DMS53 treated with DMSO at 0.1 percent for 48 hours (cell line): Measurements from ENCODE around the gene POLD2.

Experiments
- DNase-seq: peaks from one replicate; lab custom pipeline; 2025; ENCODE audit not compliant: unreplicated experiment; lab: John Stamatoyannopoulos, UW

Gene POLD2

GRCh38 chr7:44102846-44103565 lies 20.3 kb downstream of the POLD2 start:
- DNase-seq, result no peak

GRCh38 chr7:44101966-44102845 lies 21.1 kb downstream of the POLD2 start:
- no peak for DNase-seq

GRCh38 chr7:44101303-44101965 lies 21.9 kb downstream of the POLD2 start:
- DNase-seq, result no peak

- DNase-seq, result no peak
Observed at GRCh38 chr7:44100458-44101302, 22.7 kb downstream of the POLD2 start.

- DNase-seq, result no peak
Observed at GRCh38 chr7:44099669-44100068, 23.7 kb downstream of the POLD2 start.

- DNase-seq, result no peak
Observed at GRCh38 chr7:44098092-44099068, 25.0 kb downstream of the POLD2 start.

- DNase-seq, result no peak
Observed at GRCh38 chr7:44097064-44097932, 26.1 kb downstream of the POLD2 start.

GRCh38 chr7:44096326-44096881 lies 26.9 kb downstream of the POLD2 start:
- no peak for DNase-seq

- DNase-seq, result no peak
Observed at GRCh38 chr7:44095781-44096180, 27.6 kb downstream of the POLD2 start.

GRCh38 chr7:44094883-44095592 lies 28.3 kb downstream of the POLD2 start:
- no peak for DNase-seq

- no peak for DNase-seq
Observed at GRCh38 chr7:44094365-44094764, 29.0 kb downstream of the POLD2 start.

GRCh38 chr7:44093102-44093641 lies 30.2 kb downstream of the POLD2 start:
- DNase-seq, result no peak

GRCh38 chr7:44087911-44088838 lies 35.2 kb downstream of the POLD2 start:
- no peak for DNase-seq

GRCh38 chr7:44086627-44087026 lies 36.7 kb downstream of the POLD2 start:
- no peak for DNase-seq

GRCh38 chr7:44085546-44085945 lies 37.8 kb downstream of the POLD2 start:
- DNase-seq, result no peak

- no peak for DNase-seq
Observed at GRCh38 chr7:44084701-44085100, 38.6 kb downstream of the POLD2 start.
